Effector CD8-positive, alpha-beta T cell (primary cell): ENCODE results near the gene TAAR9.

Experiments used
- DNase-seq: peaks from one replicate; lab custom pipeline; 2025; lab: John Stamatoyannopoulos, UW

TAAR9 gene

GRCh38 chr6:132587424-132587823 lies 49.3 kb downstream of the TAAR9 start:
- DNase-seq, result no peak
